ENCODE data around the gene NINL. TPM values are rescaled to one million over a fixed set of nuclear protein-coding genes. Genes with fewer than 3 reads are reported as not detected.

Gene NINL
- total RNA-seq, 6 donors from 2014 or later, result 10.2 to 47.1 (median 20.3) TPM

DNA sequence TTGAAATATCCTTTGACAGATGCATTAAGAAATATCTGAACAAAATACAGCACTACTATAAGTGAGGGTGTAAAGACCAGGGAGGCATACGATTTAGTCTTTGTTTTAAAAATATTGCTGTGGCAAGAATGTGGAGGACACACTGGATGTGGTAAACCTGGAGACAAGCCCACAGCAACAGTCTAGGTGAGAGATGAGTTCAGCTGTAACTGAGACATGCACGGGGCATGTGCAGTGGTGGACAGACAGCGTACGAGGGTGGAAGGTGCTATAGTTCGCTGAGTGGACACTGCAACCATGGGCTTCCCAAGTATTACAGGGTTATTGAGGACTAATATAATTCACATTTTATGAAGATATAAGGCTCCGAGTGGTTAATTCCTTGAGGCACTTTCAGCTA is 36.7 kb upstream of the NINL start:
- no peak for ATAC-seq (ENCODE audit: low FRiP score in 2 of 2)
- DNase-seq, result no peak
- Histone ChIP-seq H3K27ac (no peak overlapping the region), H3K9me3 (no peaks in the 10 kb centered on the region), H3K4me1 (peaks cover 6 to 26% (median 23%) of the 10 kb centered on the region in 4 donors), H3K36me3 (no peaks in the 10 kb centered on the region), H3K27me3 (no peaks in the 10 kb centered on the region), H3K4me3 (no peak overlapping the region)
- 94% methylated on average over 6 of the region's 6 CpGs for WGBS, 2 donors
- no peak for TF ChIP-seq POLR2AphosphoS5 (IDR thresholded peaks at IDR 0.05)
- TF ChIP-seq, protein P1, sequence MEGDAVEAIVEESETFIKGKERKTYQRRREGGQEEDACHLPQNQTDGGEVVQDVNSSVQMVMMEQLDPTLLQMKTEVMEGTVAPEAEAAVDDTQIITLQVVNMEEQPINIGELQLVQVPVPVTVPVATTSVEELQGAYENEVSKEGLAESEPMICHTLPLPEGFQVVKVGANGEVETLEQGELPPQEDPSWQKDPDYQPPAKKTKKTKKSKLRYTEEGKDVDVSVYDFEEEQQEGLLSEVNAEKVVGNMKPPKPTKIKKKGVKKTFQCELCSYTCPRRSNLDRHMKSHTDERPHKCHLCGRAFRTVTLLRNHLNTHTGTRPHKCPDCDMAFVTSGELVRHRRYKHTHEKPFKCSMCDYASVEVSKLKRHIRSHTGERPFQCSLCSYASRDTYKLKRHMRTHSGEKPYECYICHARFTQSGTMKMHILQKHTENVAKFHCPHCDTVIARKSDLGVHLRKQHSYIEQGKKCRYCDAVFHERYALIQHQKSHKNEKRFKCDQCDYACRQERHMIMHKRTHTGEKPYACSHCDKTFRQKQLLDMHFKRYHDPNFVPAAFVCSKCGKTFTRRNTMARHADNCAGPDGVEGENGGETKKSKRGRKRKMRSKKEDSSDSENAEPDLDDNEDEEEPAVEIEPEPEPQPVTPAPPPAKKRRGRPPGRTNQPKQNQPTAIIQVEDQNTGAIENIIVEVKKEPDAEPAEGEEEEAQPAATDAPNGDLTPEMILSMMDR (IDR thresholded peaks at IDR 0.05), result no peak
- TF ChIP-seq POLR2A (IDR thresholded peaks at IDR 0.05), result no peak
- no peak for TF ChIP-seq EP300 (IDR thresholded peaks at IDR 0.05)

DNA sequence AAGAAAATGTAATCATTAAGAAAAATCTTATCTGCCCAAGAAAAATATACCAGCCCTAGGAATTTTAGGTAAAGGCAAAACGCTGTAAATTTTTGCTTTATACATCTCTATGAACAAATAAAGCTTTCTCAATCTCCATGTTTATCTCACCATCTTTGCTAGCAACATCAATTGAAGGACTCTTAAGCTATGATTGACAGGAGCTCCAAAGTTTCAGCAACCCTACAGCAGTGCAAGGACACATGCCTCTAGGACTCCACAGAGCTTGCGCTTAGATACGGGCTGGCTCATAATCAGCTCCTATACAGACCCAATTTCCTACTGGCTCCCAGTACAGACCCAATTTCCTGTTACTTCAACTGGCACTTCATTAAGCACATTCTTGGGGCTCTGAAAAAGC is 34.2 kb upstream of the NINL start:
- ATAC-seq (ENCODE audit: low FRiP score in 2 of 2) (no peak), DNase-seq (no peak)
- no peak overlapping the region for H3K4me3 ChIP-seq
- WGBS, 2 donors, result 74 to 85% methylated on average over 3 of the region's 3 CpGs
- peaks cover 0 to 12% (median 0%) of the 10 kb centered on the region in 4 donors for H3K36me3 ChIP-seq
- peaks cover 6 to 22% (median 17%) of the 10 kb centered on the region in 4 donors for H3K4me1 ChIP-seq
- H3K27me3 ChIP-seq, result no peaks in the 10 kb centered on the region
- TF ChIP-seq POLR2AphosphoS5 (IDR thresholded peaks at IDR 0.05), result no peak
- H3K27ac ChIP-seq, result no peak overlapping the region
- H3K9me3 ChIP-seq, result no peaks in the 10 kb centered on the region

DNA sequence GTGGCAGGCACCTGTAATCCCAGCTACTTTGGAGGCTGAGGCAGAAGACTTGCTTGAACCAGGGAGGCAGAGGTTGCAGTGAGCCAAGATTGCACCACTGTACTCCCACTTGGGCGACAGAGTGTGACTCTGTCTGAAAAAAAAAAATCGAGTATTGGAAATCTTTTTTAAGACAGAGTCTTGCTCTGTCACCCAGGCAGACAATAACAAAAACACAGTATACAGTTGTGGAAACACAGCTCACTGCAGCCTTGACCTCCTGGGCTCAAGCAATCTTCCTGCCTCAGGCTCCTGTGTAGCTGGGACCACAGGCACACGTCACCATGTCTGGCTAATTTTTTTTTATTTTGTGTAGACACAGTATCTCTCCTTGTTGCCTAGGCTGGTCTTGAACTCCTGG is 23.4 kb upstream of the NINL start:
- H3K36me3 ChIP-seq, result peaks cover 0 to 5% (median 0%) of the 10 kb centered on the region in 4 donors
- no peaks in the 10 kb centered on the region for H3K9me3 ChIP-seq
- H3K4me3 ChIP-seq, result no peak overlapping the region
- DNase-seq, result no peak
- no peaks in the 10 kb centered on the region for H3K4me1 ChIP-seq
- 80 to 89% methylated on average over 3 of the region's 3 CpGs for WGBS, 2 donors
- H3K27ac ChIP-seq, result no peak overlapping the region
- no peaks in the 10 kb centered on the region for H3K27me3 ChIP-seq
- no peak for ATAC-seq (ENCODE audit: low FRiP score in 2 of 2)
- no peak for TF ChIP-seq POLR2A (IDR thresholded peaks at IDR 0.05)
- TF ChIP-seq, protein P1 (IDR thresholded peaks at IDR 0.05), result no peak

DNA sequence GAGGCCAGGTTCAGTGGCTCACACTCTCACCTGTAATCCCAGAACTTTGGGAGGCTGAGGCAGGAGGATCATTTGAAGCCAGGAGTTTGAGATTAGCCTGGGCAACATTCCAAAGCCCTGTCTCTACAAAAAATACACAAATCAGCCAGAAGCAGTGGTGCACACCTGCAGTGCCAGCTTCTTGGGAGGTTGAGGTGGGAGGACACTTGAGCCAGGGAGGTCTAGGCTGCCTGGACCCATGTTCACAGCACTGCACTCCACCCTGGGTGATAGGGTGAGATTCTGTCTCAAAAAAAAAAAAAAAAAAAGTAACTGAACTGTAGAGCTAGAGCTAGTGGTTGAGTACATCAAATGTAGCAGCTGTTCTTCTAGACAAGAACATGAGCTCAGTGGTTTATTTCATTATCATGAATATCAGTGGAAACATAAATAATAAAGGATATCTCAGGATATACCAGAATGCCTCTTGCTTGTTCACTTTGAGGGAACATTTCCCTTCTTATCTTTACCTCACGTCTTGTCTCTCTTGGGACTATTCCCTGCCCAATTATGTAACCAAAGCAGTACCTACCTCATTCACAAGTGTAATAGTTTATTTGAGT is 20.9 kb upstream of the NINL start:
- ATAC-seq (ENCODE audit: low FRiP score in 2 of 2) (no peak), DNase-seq (no peak)
- WGBS, 2 donors, result 46 to 63% methylated on average over 1 of the region's 1 CpG
- H3K27ac ChIP-seq, result no peak overlapping the region
- no peaks in the 10 kb centered on the region for H3K27me3 ChIP-seq
- H3K36me3 ChIP-seq, result no peaks in the 10 kb centered on the region
- H3K4me1 ChIP-seq, result no peaks in the 10 kb centered on the region
- no peak for TF ChIP-seq EP300 (IDR thresholded peaks at IDR 0.05)
- TF ChIP-seq, protein P1 (IDR thresholded peaks at IDR 0.05), result no peak
- no peak for TF ChIP-seq POLR2AphosphoS5 (IDR thresholded peaks at IDR 0.05)
- no peak for TF ChIP-seq POLR2A (IDR thresholded peaks at IDR 0.05)
- no peaks in the 10 kb centered on the region for H3K9me3 ChIP-seq
- H3K4me3 ChIP-seq, result no peak overlapping the region

DNA sequence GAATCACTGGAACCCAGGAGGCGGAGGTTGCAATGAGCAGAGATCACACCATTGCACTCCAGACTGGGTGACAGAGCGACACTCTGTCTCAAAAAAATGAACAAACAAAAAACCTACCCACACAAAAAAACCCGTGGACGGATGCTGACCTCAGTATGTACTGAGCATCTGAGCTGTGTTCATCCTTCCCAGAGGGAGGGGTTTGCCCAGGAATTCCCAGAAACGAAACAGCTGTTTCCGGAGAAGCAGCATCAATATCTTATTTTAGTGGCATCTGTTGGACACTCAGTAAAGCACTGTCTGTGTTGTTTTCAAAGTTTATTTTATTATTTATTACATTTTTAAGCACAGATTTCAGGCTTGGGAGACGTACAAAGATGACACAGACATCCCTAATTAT is 19.8 kb upstream of the NINL start:
- ATAC-seq (ENCODE audit: low FRiP score in 2 of 2) (peak in 1 of 2 donors; percentile 39), DNase-seq (no peak)
- Histone ChIP-seq H3K9me3 (no peaks in the 10 kb centered on the region), H3K27me3 (no peaks in the 10 kb centered on the region), H3K36me3 (no peaks in the 10 kb centered on the region), H3K4me1 (no peaks in the 10 kb centered on the region), H3K27ac (no peak overlapping the region), H3K4me3 (no peak overlapping the region)
- TF ChIP-seq, protein P1 (IDR thresholded peaks at IDR 0.05), result no peak
- TF ChIP-seq POLR2A (IDR thresholded peaks at IDR 0.05) (no peak), EP300 (IDR thresholded peaks at IDR 0.05) (no peak)
- 72 to 76% methylated on average over 7 of the region's 7 CpGs for WGBS, 2 donors

All from upper lobe of left lung (tissue), 6 donors.